HG03565 (cell line): Measurements from ENCODE around the gene PRPF38B.

Experiments
- ATAC-seq: cut with Tn5 transposase; IDR thresholded peaks from one replicate; pipeline ENCODE4 v1.9.1; 2021; ENCODE audit warnings: mild to moderate bottlenecking, moderate library complexity; ENCODE audit not compliant: unreplicated experiment

The PRPF38B gene

GRCh38 chr1:108716437-108717230 is 24.5 kb downstream of the PRPF38B start:
- no peak for ATAC-seq

- no peak for ATAC-seq
Observed at GRCh38 chr1:108717774-108718316, 25.7 kb downstream of the PRPF38B start.

- ATAC-seq = no peak
Observed at GRCh38 chr1:108718927-108719655, 27.0 kb downstream of the PRPF38B start.

- no peak for ATAC-seq
Observed at GRCh38 chr1:108719656-108720435, 27.7 kb downstream of the PRPF38B start.

- ATAC-seq = no peak
Observed at GRCh38 chr1:108722292-108722691, 30.2 kb downstream of the PRPF38B start.

- no peak for ATAC-seq
Observed at GRCh38 chr1:108725906-108726305, 33.8 kb downstream of the PRPF38B start.

- no peak for ATAC-seq
Observed at GRCh38 chr1:108728327-108728923, 36.3 kb downstream of the PRPF38B start.

- ATAC-seq = no peak
Observed at GRCh38 chr1:108729481-108729880, 37.4 kb downstream of the PRPF38B start.

GRCh38 chr1:108732398-108732797 is 40.3 kb downstream of the PRPF38B start:
- ATAC-seq = no peak

GRCh38 chr1:108734171-108734865 is 42.2 kb downstream of the PRPF38B start:
- no peak for ATAC-seq

GRCh38 chr1:108742253-108742652 is 50.1 kb downstream of the PRPF38B start:
- no peak for ATAC-seq

- no peak for ATAC-seq
Observed at GRCh38 chr1:108745980-108746381, 53.9 kb downstream of the PRPF38B start.

GRCh38 chr1:108746382-108747170 is 54.5 kb downstream of the PRPF38B start, which contains the start of gene STXBP3:
STXBP3 (plus strand) TSS chr1:108746674; CDS start chr1:108746738, 64 bp downstream.
- peak; percentile 79 for ATAC-seq

GRCh38 chr1:108747171-108747850 is 55.2 kb downstream of the PRPF38B start:
- ATAC-seq = peak; percentile 22

GRCh38 chr1:108747898-108748297 is 55.8 kb downstream of the PRPF38B start:
- no peak for ATAC-seq

GRCh38 chr1:108749081-108749480 is 57.0 kb downstream of the PRPF38B start:
- ATAC-seq = no peak

- ATAC-seq = no peak
Observed at GRCh38 chr1:108750476-108751181, 58.5 kb downstream of the PRPF38B start.
